Ishikawa (cell line): ENCODE measurements around the gene ELANE.

ENCODE experiments used
- CEBPB ChIP-seq: IDR thresholded peaks from 2 replicates; pipeline ENCODE4 v1.6.1; 2012
- CREB1 ChIP-seq: IDR thresholded peaks from 2 replicates; pipeline ENCODE4 v1.6.1; 2012; ENCODE audit warnings: low read depth
- EGR1 ChIP-seq: IDR thresholded peaks from 2 replicates; pipeline ENCODE4 v1.6.1; 2012
- EP300 ChIP-seq: IDR thresholded peaks from 2 replicates; pipeline ENCODE4 v1.6.1; 2012; ENCODE audit warnings: borderline replicate concordance
- FOXM1 ChIP-seq: IDR thresholded peaks from 2 replicates; pipeline ENCODE4 v1.6.1; 2012; ENCODE audit warnings: low read depth, borderline replicate concordance
- MAX ChIP-seq: IDR thresholded peaks from 2 replicates; pipeline ENCODE4 v1.6.1; 2012
- NFIC ChIP-seq: IDR thresholded peaks from 2 replicates; pipeline ENCODE4 v1.6.1; 2012
- REST ChIP-seq: IDR thresholded peaks from 2 replicates; pipeline ENCODE4 v1.6.1; 2012; ENCODE audit warnings: low read depth, mild to moderate bottlenecking
- TAF1 ChIP-seq: IDR thresholded peaks from 2 replicates; pipeline ENCODE4 v1.6.1; 2012; ENCODE audit warnings: low read depth, mild to moderate bottlenecking
- TCF12 ChIP-seq: IDR thresholded peaks from 2 replicates; pipeline ENCODE4 v1.6.1; 2012; ENCODE audit warnings: low read depth
- TEAD4 ChIP-seq: IDR thresholded peaks from 2 replicates; pipeline ENCODE4 v1.6.1; 2012
- USF1 ChIP-seq: IDR thresholded peaks from 2 replicates; pipeline ENCODE4 v1.6.1; 2012
- YY1 ChIP-seq: IDR thresholded peaks from 2 replicates; pipeline ENCODE4 v1.6.1; 2012; ENCODE audit warnings: low read depth
- ZBTB7A ChIP-seq: IDR thresholded peaks from 2 replicates; pipeline ENCODE4 v1.6.1; 2012; ENCODE audit warnings: low read depth

The ELANE gene

GRCh38 chr19:827710-828321 is 24.3 kb upstream of the ELANE start, which contains the start of gene AZU1:
TSS of gene AZU1 (plus strand) at chr19:827837. CDS start at chr19:827847, 10 bp downstream.
- TF ChIP-seq NFIC, result no peak

GRCh38 chr19:829129-829758 is 22.9 kb upstream of the ELANE start:
- no peak for TF ChIP-seq REST
- TF ChIP-seq MAX, result no peak
- TF ChIP-seq CREB1, result no peak
- no peak for TF ChIP-seq EP300
- TF ChIP-seq USF1, result no peak
- no peak for TF ChIP-seq CEBPB
- no peak for TF ChIP-seq EGR1
- TF ChIP-seq TEAD4, result no peak
- no peak for TF ChIP-seq TCF12

- TF ChIP-seq TCF12 (no peak), TAF1 (no peak), USF1 (no peak), YY1 (no peak), TEAD4 (no peak), CEBPB (no peak), CREB1 (no peak), EGR1 (no peak), FOXM1 (no peak), ZBTB7A (no peak)
Measured at GRCh38 chr19:831407-832369, 20.4 kb upstream of the ELANE start.

GRCh38 chr19:834216-834615 is 17.9 kb upstream of the ELANE start:
- TF ChIP-seq REST (no peak), NFIC (no peak), MAX (no peak), FOXM1 (no peak), CEBPB (no peak), ZBTB7A (no peak), EGR1 (no peak), TEAD4 (no peak)

- TF ChIP-seq CREB1 (no peak), NFIC (no peak), CEBPB (no peak), TAF1 (no peak)
Measured at GRCh38 chr19:835210-835810, 16.8 kb upstream of the ELANE start.

- peak; percentile 38; the same call in 1 of the 2 replicates for TF ChIP-seq MAX
- TF ChIP-seq TEAD4, result no peak
Measured at GRCh38 chr19:840519-841206, 11.4 kb upstream of the ELANE start, which contains the start of gene PRTN3. TSS of gene PRTN3 (plus strand) at chr19:840999. CDS start at chr19:841009, 10 bp downstream.
